ENCODE results near the gene SPECC1.

SPECC1 gene

DNA sequence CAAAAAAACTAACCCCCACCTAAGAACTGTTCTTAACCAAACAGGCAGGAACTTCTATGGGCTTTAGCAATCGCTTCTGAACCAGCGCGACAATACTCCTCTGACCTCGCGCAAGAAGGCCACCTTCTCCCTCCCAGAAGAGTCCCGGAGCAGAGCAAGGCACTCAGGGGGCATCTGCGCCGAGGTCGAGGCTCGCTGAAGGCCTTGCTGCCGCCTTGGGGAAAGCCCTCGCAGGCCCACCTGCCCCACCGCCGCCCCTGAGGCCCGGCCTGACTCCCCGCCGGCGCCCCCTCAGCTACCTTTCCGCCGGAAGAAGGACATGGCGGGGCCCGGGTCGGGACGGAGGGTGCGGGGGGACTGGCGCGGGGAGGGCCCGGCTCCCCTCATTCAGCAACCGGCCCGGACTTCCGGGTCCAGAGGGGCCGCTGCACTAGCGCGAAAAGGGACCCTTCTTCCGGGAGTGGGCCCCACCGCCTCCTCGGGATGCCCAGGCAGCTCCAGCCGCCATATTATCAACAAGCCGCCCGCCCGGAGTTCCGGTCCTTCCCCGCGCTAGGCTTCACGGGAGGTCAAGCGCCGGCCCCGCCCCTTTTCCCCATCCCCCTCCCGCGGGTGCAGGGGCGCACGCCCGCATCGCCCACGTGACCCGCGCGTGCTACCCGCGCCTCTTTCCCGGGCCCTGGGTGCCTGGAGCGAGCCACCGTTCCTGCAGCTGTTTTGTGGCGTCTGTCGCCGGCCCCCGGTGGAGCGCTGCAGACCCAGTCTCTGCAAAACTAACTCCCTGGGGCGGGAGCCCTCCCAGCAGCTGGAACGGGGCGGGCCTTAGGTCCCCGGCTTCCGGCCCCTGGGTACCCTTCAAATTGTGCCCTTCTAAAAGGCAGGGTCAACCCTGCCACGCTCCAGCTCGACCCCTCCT, 31.6 kb upstream of the SPECC1 start, which contains the start of gene AKAP10:
Gene AKAP10, minus strand, starts transcription at position 536 of the 916 bp plus-strand sequence. Its CDS starts 149 bp downstream, at position 387.
- Histone ChIP-seq H3K23ac (ENCODE audit: low read length) (peak within 1 kb of the TSS; percentile 12), H2AFZ (ENCODE audit: insufficient read depth, low read length, poor library complexity) (peak within 1 kb of the TSS; percentile 99), H3K27ac (ENCODE audit: low read depth, low read length) (peak within 1 kb of the TSS; percentile 86), H3K4me2 (ENCODE audit: low read length) (peak within 1 kb of the TSS; percentile 98), H3K4ac (ENCODE audit: low read depth, low read length) (peak within 1 kb of the TSS; percentile 98), H3K4me1 (ENCODE audit: control insufficient read depth in 1 of 2, insufficient read depth in 2 of 2, low read length in 2 of 2) (peaks cover 4 to 9% of the 10 kb centered on the region in 2 experiments), H4K91ac (ENCODE audit: low read depth, low read length) (peak within 1 kb of the TSS; percentile 98), H3K36me3 (ENCODE audit: control insufficient read depth in 1 of 2, insufficient read depth in 2 of 2, low read length in 2 of 2) (no peaks in the 10 kb centered on the region), H3K9me3 (ENCODE audit: insufficient read depth, low read depth, low read length) (peaks cover 2% of the 10 kb centered on the region), H3K27me3 (ENCODE audit: insufficient read depth, low read length) (no peaks in the 10 kb centered on the region), H3K4me3 (ENCODE audit: low read depth, low read length) (peak within 1 kb of the TSS; percentile 92), H4K8ac (ENCODE audit: low read depth, low read length) (peak within 1 kb of the TSS; percentile 100), H3K9ac (ENCODE audit: low read length) (peak within 1 kb of the TSS; percentile 82), H4K12ac (ENCODE audit: low read depth, low read length) (peak within 1 kb of the TSS; percentile 100), H2BK5ac (ENCODE audit: low read depth, low read length, poor library complexity) (peak within 1 kb of the TSS; percentile 91), H3K14ac (ENCODE audit: low read length) (peak within 1 kb of the TSS; percentile 99), H3K79me1 (ENCODE audit: low read length) (peaks cover 12% of the 10 kb centered on the region), H3K79me2 (ENCODE audit: control insufficient read depth, insufficient read depth, low read length, poor library complexity) (peaks cover 16% of the 10 kb centered on the region), H2BK120ac (ENCODE audit: insufficient read depth, low read length, poor library complexity) (peak within 1 kb of the TSS; percentile 85), H2BK12ac (ENCODE audit: low read length) (no peak within 1 kb of the TSS), H2AK5ac (ENCODE audit: low read length) (peak within 1 kb of the TSS; percentile 96), H3K18ac (ENCODE audit: low read length) (peak within 1 kb of the TSS; percentile 97)
- no CpG with 5 or more reads among the region's 75 CpGs for WGBS (ENCODE audit: extremely low coverage, insufficient coverage, insufficient read length)
- peak; percentile 76 to 88 for DNase-seq

DNA sequence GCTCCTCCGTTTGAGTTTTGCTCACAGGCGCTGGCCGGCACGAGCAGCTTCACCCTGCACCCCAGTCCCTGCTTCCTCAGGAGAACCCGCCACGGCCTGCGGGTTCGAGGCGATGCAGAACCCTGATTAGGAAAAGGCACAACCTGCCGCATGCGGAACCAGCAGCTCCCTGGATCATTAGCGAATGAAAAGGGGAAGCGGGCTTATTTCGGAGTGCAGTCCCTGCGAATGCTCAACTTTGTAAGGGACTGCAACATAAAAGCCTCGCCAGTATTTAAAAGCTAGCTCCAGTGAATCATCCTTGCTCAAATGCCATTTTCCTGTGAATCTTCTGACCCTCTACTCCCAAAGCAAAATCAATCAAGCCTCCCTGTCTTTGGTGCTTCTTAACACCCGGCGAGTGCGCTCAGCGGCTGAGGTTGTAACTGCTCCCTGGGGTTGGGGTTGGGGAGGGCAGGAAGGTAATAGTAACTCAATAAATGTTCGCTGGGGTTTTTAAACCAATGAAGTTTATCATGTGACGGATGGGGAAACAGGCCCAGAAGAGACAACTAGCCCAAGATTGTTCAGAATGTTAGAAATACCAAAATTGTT, 30.9 kb upstream of the SPECC1 start:
- peak overlapping the region; percentile 98 for H3K4me2 ChIP-seq (ENCODE audit: low read length)
- peaks cover 2% of the 10 kb centered on the region for H3K9me3 ChIP-seq (ENCODE audit: insufficient read depth, low read depth, low read length)
- peaks cover 16% of the 10 kb centered on the region for H3K79me2 ChIP-seq (ENCODE audit: control insufficient read depth, insufficient read depth, low read length, poor library complexity)
- peaks cover 12% of the 10 kb centered on the region for H3K79me1 ChIP-seq (ENCODE audit: low read length)
- WGBS (ENCODE audit: extremely low coverage, insufficient coverage, insufficient read length) = no CpG with 5 or more reads among the region's 22 CpGs
- H2AK5ac ChIP-seq (ENCODE audit: low read length) = peak overlapping the region; percentile 13
- peak overlapping the region; percentile 12 for H3K23ac ChIP-seq (ENCODE audit: low read length)
- peaks cover 4 to 9% of the 10 kb centered on the region in 2 experiments for H3K4me1 ChIP-seq (ENCODE audit: control insufficient read depth in 1 of 2, insufficient read depth in 2 of 2, low read length in 2 of 2)
- H3K18ac ChIP-seq (ENCODE audit: low read length) = peak overlapping the region; percentile 97
- H3K4ac ChIP-seq (ENCODE audit: low read depth, low read length) = peak overlapping the region; percentile 87
- H3K9ac ChIP-seq (ENCODE audit: low read length) = peak overlapping the region; percentile 71
- peak overlapping the region; percentile 71 for H2AFZ ChIP-seq (ENCODE audit: insufficient read depth, low read length, poor library complexity)
- H4K91ac ChIP-seq (ENCODE audit: low read depth, low read length) = peak overlapping the region; percentile 88
- peak overlapping the region; percentile 60 for H2BK5ac ChIP-seq (ENCODE audit: low read depth, low read length, poor library complexity)
- DNase-seq = peak in 1 of 2 donors; percentile 25
- peak overlapping the region; percentile 86 for H3K27ac ChIP-seq (ENCODE audit: low read depth, low read length)
- H3K27me3 ChIP-seq (ENCODE audit: insufficient read depth, low read length) = no peaks in the 10 kb centered on the region
- no peaks in the 10 kb centered on the region for H3K36me3 ChIP-seq (ENCODE audit: control insufficient read depth in 1 of 2, insufficient read depth in 2 of 2, low read length in 2 of 2)
- no peak overlapping the region for H2BK12ac ChIP-seq (ENCODE audit: low read length)
- H2BK120ac ChIP-seq (ENCODE audit: insufficient read depth, low read length, poor library complexity) = peak overlapping the region; percentile 85
- peak overlapping the region; percentile 92 for H3K4me3 ChIP-seq (ENCODE audit: low read depth, low read length)
- H3K14ac ChIP-seq (ENCODE audit: low read length) = peak overlapping the region; percentile 98
- peak overlapping the region; percentile 100 for H4K12ac ChIP-seq (ENCODE audit: low read depth, low read length)
- H4K8ac ChIP-seq (ENCODE audit: low read depth, low read length) = peak overlapping the region; percentile 100

DNA sequence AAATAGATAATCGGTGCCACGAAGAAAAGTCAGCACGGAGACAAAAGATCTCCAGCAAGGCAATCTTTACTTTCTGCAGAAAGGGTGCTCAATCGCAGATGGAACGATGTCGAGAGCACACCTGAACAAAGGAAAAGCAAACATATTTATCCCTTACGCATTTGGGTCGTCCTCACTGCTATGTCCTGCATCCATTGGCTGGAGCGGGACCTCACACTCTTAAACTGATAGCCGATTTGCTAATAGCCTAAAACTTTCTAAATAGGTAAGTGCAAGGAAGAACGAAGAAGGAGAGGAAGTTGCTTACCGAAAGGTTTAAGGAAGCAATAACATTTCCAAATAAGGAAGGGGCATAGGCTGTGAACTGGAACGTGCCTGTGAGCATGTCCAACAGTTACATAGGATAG, 30.4 kb upstream of the SPECC1 start:
- Histone ChIP-seq H2BK12ac (ENCODE audit: low read length) (no peak overlapping the region), H3K79me2 (ENCODE audit: control insufficient read depth, insufficient read depth, low read length, poor library complexity) (peaks cover 16% of the 10 kb centered on the region), H3K4ac (ENCODE audit: low read depth, low read length) (no peak overlapping the region), H3K9me3 (ENCODE audit: insufficient read depth, low read depth, low read length) (peaks cover 2% of the 10 kb centered on the region), H3K23ac (ENCODE audit: low read length) (no peak overlapping the region), H4K8ac (ENCODE audit: low read depth, low read length) (no peak overlapping the region), H2BK120ac (ENCODE audit: insufficient read depth, low read length, poor library complexity) (no peak overlapping the region), H3K14ac (ENCODE audit: low read length) (no peak overlapping the region), H3K4me2 (ENCODE audit: low read length) (no peak overlapping the region), H4K12ac (ENCODE audit: low read depth, low read length) (no peak overlapping the region), H3K27me3 (ENCODE audit: insufficient read depth, low read length) (no peaks in the 10 kb centered on the region), H2BK5ac (ENCODE audit: low read depth, low read length, poor library complexity) (no peak overlapping the region), H4K91ac (ENCODE audit: low read depth, low read length) (no peak overlapping the region), H2AFZ (ENCODE audit: insufficient read depth, low read length, poor library complexity) (no peak overlapping the region), H3K18ac (ENCODE audit: low read length) (no peak overlapping the region), H3K9ac (ENCODE audit: low read length) (no peak overlapping the region), H3K4me3 (ENCODE audit: low read depth, low read length) (no peak overlapping the region), H3K79me1 (ENCODE audit: low read length) (peaks cover 12% of the 10 kb centered on the region), H2AK5ac (ENCODE audit: low read length) (no peak overlapping the region), H3K4me1 (ENCODE audit: control insufficient read depth in 1 of 2, insufficient read depth in 2 of 2, low read length in 2 of 2) (peaks cover 4 to 9% of the 10 kb centered on the region in 2 experiments), H3K36me3 (ENCODE audit: control insufficient read depth in 1 of 2, insufficient read depth in 2 of 2, low read length in 2 of 2) (no peaks in the 10 kb centered on the region), H3K27ac (ENCODE audit: low read depth, low read length) (no peak overlapping the region)
- DNase-seq = no peak
- WGBS (ENCODE audit: extremely low coverage, insufficient coverage, insufficient read length) = no CpG with 5 or more reads among the region's 13 CpGs

DNA sequence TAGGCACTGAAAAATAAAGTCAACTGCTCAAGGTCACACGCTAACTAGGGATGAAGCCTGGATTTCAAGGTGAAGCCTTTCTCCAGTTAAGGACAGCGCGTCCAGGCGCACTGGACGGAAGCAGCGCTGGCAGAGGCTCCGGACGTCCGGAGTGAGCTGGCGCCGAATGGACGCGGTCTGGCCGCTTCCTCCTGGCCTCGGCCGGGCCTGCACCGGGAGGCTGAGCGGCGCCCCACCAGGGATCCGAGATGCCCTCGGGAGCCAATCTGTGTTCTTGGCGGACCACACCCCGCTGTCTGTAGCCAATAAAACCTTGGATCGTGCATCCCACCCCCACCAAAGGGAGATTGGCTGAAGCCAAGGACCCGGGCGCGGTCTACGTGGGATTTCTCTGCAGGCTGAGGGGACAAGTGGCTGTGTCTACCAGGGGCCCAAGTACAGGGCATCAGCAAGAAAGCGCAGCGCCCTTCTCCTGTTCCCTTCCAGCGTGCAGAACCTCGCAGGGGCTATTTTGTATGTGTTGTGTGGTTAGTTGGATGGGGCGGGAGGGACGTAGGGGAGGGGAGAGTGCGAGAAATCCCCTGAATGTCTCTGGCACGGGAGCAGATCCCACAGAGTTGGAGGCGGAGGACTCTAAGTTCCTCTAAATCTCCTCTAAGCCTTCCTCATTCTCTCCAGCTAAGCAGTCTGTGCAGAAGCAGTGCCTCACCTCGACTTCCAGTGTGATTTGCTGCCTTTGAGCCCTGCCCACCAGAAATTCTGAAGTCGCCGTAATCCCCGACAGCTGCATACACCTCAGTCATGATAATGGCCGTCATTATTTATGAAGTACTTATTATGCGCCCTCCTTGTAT, 29.0 kb upstream of the SPECC1 start:
- Histone ChIP-seq H3K27ac (ENCODE audit: low read depth, low read length) (no peak overlapping the region), H3K4me3 (ENCODE audit: low read depth, low read length) (no peak overlapping the region), H3K4me2 (ENCODE audit: low read length) (no peak overlapping the region), H4K91ac (ENCODE audit: low read depth, low read length) (no peak overlapping the region), H3K4ac (ENCODE audit: low read depth, low read length) (no peak overlapping the region), H3K18ac (ENCODE audit: low read length) (no peak overlapping the region), H2AFZ (ENCODE audit: insufficient read depth, low read length, poor library complexity) (no peak overlapping the region), H2BK5ac (ENCODE audit: low read depth, low read length, poor library complexity) (no peak overlapping the region), H3K23ac (ENCODE audit: low read length) (no peak overlapping the region), H3K36me3 (ENCODE audit: control insufficient read depth in 1 of 2, insufficient read depth in 2 of 2, low read length in 2 of 2) (no peaks in the 10 kb centered on the region), H2BK12ac (ENCODE audit: low read length) (no peak overlapping the region), H3K4me1 (ENCODE audit: control insufficient read depth in 1 of 2, insufficient read depth in 2 of 2, low read length in 2 of 2) (peaks cover 4 to 9% of the 10 kb centered on the region in 2 experiments), H3K79me1 (ENCODE audit: low read length) (peaks cover 12% of the 10 kb centered on the region), H2AK5ac (ENCODE audit: low read length) (no peak overlapping the region), H3K27me3 (ENCODE audit: insufficient read depth, low read length) (no peaks in the 10 kb centered on the region), H4K12ac (ENCODE audit: low read depth, low read length) (no peak overlapping the region), H3K79me2 (ENCODE audit: control insufficient read depth, insufficient read depth, low read length, poor library complexity) (peaks cover 13% of the 10 kb centered on the region), H3K9me3 (ENCODE audit: insufficient read depth, low read depth, low read length) (peaks cover 2% of the 10 kb centered on the region), H3K14ac (ENCODE audit: low read length) (no peak overlapping the region), H2BK120ac (ENCODE audit: insufficient read depth, low read length, poor library complexity) (no peak overlapping the region), H3K9ac (ENCODE audit: low read length) (no peak overlapping the region), H4K8ac (ENCODE audit: low read depth, low read length) (no peak overlapping the region)
- WGBS (ENCODE audit: extremely low coverage, insufficient coverage, insufficient read length) = 100% methylated on average over 2 of the region's 43 CpGs
- DNase-seq = no peak

Data from trophoblast cell (in vitro differentiated cells and primary cell).